SKM-1 treated with dmso at 0.1 percent for 144 hours (cell line): ENCODE measurements around the gene KLHL17.

Source experiments
- DNase-seq: peaks from one replicate; lab custom pipeline; 2025; ENCODE audit not compliant: unreplicated experiment; lab: John Stamatoyannopoulos, UW

Gene KLHL17

DNA sequence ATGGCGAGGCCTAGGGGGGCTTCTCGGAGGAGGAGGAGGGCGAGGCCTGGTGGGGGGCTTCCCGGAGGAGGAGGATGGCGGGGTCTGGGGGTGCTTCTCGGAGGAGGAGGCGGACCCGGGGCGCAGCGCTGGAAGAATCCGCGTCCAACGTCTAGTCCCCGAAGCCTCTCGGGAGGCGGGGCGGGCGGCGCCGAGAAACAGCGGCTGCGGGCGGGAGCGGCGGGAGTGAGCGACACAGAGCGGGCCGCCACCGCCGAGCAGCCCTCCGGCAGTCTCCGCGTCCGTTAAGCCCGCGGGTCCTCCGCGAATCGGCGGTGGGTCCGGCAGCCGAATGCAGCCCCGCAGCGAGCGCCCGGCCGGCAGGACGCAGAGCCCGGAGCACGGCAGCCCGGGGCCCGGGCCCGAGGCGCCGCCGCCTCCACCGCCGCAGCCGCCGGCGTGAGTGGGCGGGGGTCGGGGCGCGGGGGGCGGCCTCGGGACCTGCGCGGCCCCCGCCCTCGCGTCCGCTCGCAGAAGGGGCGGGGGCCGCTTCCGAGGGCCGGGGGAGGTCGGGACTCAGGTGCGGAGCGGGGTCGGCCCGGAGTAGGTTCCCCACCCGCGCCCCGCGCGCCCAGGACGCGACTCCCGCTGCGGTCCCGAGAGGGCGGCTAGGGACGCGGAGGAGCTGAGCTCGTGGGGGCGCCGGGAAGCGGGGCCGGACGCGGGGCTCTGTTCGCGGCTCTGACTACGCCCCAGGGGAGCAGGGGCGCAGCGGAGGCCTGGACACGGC is at the start of gene KLHL17:
KLHL17 (plus strand) TSS at position 222 of the 769 bp plus-strand sequence; CDS start at position 332, 110 bp downstream.
- peak; percentile 70 for DNase-seq

DNA sequence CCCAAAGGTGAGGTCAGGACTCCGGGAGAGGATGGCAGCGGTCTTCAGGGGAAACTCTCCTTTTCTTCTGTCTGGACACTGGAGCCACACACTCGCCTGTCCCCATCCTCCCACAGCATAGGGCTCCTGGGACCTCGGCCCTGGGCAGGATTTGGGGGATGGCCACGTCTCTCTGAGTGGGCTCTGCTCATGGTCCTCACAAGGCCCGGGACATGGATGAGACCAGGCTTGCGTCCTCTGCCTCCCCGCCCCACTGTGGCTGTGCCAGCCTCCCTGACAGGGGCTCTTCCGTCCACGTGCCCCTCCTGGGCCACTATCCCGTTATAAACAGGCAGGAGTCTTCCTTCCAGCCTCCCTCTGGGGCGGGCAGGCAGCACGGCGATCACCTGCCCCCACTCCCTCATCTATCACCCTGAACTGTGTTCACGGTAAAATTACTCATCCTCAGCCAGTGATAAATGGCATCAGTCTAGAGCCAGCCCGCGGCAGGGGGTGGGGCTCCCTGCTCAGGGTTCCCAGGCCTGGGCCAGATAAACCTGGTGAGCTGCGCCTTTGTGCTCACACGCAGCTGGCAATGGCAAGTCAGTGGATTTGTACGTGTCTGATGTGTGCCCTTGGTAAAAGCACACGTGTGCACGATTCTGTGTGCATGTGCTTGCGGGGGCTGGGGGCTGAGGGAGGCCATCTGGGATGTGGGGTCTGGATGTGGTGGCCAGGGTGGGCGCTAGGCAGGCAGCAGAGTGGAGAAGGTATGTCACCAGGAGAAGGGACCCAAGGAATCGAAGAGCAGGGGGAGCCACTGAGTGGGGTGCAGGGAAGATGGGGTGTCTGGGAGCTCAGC is 49.3 kb upstream of the KLHL17 start:
- DNase-seq: no peak

DNA sequence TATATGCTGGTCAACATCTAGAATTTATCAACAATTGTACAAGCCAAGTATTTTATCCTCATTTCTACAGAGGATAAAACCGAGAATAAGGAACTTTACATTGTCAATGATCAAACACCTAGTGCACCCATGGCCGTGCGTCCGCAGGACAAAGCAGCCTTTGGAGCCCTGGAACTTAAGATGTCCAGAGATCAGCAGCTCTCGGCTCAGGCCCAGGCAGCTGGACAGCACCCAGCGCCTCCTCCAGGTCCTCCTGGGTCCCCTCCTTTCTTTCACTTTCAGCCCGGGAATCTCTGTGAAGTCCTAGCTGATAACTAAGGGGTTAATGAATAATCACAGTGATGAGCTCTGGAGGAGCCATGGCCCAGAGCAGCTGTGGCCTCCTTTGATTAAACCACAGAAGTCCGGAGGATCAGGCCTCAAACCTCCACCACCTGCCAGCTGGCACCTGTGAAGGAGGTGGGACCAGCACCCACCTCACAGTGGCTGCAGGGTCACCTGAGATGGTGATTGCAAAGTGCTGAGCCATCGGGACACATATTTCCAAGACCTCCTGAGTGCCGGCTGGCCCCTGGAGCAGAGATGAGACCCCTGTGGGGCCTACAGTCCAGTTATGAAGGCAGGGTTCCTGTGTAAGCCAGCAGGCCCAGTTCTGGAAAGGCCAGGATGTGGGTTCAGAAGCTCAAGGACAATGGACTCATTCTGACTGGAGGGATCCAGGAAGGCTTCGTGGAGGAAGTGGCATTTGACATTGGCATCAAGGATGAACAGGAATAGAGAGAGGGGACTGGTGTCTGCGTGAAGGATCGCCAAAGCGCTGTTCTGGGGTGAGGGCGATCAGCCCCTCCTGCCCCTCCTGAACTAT is 48.3 kb upstream of the KLHL17 start:
- no peak for DNase-seq

- DNase-seq: no peak
These were observed 47.6 kb upstream of the KLHL17 start for GRCh38 chr1:912740-913301.

DNA sequence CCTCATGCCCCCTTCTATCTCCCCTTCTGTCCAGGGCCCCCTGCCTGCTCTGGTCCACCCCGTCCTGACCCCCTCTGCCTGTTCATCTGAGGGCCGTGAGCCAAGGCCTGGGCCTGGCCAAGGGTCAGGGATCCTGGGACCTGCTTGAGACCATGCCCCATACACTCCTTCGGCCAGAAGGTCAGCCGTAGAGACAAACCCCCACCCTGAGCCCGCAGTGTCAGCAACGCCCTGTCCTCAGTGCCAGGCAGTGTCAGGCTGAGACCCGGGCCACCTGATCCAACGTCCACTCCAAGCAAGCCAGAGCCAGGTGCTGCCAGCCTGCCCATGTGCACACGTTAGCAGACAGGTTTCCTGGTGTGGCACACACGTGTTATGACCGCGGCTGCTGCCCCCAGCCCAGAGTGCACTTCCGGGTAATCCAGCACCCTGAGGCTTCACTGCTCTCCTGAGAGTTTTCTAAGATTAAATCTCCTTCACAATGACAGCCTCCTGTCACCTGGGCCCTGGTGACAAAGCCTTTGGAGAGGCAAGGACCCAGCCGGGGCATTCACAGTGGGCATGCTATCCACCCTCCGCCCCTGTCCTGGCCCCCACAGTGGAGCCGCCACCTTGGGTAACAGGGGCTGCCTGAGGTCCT is 46.8 kb upstream of the KLHL17 start:
- no peak for DNase-seq

DNA sequence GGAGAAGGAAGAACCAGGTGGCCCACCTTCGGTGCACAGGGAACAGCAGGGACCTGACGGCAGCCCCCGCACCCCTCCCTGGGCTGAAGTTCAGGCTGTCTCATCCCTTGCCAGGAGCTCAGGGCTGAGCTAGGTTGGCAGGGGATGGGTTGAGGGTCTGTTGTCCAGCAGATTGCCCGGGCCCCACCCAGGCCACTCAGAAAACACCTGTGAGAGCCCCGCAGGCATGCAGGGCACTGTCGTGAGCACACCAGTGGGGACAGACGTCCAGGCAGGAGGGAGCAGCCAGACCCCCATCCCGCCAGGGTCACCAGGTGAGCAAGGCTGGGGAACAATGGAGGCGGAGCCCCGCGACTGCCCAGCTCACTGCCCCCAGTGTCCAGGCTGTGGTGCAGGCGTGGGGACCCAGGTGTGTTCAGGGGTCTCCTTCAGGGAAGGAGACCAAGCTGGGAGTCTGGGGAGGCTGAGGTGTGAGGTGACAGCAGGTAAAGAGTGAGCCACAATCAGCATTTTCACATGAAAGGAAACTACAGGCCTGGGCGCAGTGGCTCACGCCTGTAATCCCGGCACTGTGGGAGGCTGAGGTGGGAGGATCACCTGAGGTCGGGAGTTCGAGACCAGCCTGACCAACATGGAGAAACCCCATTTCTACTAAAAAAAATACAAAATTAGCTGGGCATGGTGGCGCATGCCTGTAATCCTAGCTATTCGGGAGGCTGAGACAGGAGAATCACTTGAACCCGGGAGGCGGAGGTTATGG is 46.1 kb upstream of the KLHL17 start:
- DNase-seq: no peak

DNA sequence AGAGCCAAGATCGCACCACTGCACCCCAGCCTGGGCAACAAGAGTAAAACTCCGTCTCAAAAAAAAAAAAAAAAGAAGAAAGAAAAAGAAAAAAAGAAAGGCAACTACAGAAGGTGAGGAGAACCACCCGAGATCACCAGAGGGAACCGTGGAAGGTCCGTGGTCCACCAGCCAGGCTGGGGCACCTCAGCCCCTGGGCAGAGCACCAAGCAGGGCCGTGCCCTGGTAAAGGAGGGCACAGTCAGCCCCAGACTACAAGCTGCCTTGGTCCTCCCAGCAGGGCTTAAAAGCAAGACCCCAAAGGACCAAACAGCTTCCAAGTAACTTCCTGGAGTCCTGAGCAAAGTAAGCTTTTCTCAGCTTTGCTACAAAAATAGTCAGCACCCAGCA is 45.5 kb upstream of the KLHL17 start:
- no peak for DNase-seq

GRCh38 chr1:915295-916172 is 44.9 kb upstream of the KLHL17 start:
- no peak for DNase-seq

DNA sequence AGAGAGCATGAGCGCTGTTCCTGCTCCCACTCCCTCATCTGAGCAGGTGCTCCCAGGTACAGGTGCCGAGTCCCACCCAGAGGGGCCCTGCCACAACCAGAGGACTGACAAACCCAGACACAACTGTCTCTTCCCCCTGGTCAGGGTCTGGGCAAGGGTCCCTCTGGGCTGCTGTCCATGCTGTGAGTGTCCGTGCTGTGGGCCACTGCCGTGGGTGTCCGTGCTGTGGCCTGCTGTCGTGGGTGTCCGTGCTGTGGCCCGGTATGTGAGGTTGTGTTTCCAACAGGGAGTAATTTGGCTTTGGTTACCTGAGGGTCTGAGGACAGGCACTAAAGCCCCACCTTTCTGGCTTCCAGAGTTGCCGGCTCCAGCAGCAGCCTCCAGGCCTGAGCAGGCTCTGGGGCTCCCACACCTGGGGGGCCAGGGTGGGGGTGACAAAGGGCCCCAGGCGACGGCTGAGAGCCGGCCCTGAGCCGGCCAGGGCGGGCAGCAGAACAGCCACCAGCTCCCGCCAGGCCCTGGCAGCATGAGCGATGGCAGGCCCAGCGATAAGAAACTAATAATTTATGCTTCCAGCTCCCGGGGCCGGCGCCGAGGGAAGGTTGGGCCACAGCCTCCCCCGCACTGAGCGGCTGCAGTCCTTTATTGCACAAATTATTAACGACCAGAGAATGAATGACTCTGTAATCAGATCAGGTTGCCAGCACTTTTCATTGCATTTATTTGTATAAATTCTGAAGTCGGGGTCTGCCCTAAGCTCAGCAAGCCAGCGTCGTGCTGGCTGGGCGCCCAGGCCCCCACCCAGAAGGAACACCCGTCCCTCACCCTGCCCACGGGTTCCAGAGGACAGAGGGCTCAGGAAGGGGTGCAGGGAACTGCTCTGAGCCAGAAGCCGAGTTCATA is 44.0 kb upstream of the KLHL17 start:
- no peak for DNase-seq

DNA sequence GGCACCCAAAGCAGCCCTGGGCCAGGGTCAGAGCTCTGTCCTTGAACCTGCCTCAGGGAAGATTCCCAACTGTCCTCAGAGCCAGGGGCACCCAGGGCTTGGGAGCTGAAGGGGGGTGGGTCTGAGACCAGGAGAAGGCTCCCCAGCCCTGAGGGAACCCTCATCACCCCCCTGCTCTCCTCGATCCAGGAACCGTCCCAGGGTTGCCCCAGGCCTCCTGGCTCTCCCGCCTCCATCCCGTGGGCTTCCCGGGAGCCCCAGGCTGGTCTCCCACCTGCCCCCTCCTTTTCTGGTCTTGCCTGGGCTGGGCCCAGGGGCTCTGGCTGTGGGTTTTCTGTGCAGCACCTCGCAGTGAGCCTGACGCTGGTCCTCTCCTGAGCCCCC is 43.3 kb upstream of the KLHL17 start:
- DNase-seq: no peak

DNA sequence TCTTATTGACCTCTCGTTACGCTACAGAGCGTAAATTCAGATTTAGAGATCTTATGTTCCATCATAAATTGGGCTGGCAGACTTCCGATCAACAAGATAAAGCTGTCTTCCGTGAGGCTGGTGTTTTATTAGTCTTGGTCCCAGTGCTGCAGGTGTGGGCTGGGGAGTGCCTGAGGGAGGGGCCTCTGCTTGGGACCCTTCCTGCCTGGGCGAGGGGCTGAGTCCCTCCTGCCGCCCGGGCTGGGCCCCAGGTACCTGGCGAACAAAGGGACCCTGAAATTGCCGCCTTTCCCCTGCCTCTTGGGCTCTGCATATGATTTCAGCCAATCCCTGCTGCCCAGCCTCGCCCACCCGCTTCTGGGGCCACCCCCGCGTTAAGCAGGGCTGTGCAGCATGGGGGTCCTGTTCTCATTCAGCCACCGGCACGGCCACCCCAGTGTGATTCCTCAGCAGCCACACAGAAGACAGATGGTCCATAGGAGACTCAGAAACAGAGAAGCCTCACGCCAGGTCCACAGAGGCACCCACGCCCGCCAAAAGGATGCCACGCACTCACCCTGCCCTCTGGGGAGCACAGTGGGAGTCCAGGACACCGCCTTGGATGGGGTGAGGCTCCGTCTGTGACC is 42.8 kb upstream of the KLHL17 start:
- DNase-seq: no peak

DNA sequence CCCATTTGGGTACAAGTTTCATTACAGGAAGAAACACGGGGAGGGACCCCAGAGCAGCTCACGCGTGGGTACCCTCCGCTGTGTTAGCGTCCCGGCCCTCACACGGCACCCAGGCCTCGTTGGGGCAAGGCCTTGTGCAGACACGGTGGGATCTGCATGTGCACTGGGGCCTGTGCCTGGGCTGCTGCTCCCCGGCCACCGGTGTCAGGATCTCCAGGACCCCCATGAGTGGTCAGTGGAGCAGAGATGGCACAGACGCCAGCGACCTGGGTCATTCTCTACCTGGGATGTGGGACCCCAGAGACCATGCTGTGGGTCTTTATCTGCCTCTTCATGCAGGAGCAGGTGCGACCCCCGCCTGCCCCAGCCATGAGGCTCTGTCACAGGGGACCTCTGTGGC is 42.0 kb upstream of the KLHL17 start:
- no peak for DNase-seq

- DNase-seq: no peak
These were observed 41.5 kb upstream of the KLHL17 start for GRCh38 chr1:918843-919242.

GRCh38 chr1:919271-919872 is 41.0 kb upstream of the KLHL17 start:
- DNase-seq: no peak

GRCh38 chr1:920010-920409 is 40.4 kb upstream of the KLHL17 start:
- DNase-seq: no peak

DNA sequence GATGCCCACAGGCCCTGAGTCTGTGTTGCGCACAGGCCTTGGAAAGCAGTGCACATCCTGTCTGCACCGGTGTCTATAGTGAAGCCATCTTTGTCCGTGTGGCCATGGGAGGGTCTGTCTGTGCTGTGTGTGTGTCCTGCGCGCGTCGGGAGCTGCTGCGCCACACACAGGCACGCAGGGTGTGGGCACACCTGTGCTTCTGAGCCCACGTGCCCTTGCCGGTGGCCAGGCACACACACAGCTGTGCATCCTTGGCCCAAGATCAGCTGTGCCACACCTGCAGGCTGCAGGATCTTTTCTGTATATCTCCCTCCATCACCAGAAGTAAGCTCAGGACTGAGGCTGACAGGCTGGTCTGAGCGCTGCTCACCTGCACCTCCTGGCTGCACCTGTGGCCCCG is 39.9 kb upstream of the KLHL17 start:
- DNase-seq: no peak
